Prostate gland (tissue), 2 donors: ENCODE measurements around the gene EPS15.

Source experiments
- POLR2A ChIP-seq: fragments of 450-650 bp; IDR thresholded peaks from one replicate; pipeline ENCODE4 v1.6.1; 2016; ENCODE audit warnings: antibody characterized with exemption, mild to moderate bottlenecking
- TF ChIP-seq, protein P1 (sequence below), 4 experiments: fragments of 200-600 bp in 2 of 4; fragments of 450-650 bp in 2 of 4; sonication (generic) in 2 of 4; IDR thresholded peaks; 1 replicate in 3 of 4; 2 replicates in 1 of 4; pipeline ENCODE4 v1.5.1; 2016 to 2019; ENCODE audit warnings: antibody characterized with exemption in 4 of 4, mild to moderate bottlenecking in 2 of 4, moderate library complexity in 2 of 4

- TF ChIP-seq, protein P1, sequence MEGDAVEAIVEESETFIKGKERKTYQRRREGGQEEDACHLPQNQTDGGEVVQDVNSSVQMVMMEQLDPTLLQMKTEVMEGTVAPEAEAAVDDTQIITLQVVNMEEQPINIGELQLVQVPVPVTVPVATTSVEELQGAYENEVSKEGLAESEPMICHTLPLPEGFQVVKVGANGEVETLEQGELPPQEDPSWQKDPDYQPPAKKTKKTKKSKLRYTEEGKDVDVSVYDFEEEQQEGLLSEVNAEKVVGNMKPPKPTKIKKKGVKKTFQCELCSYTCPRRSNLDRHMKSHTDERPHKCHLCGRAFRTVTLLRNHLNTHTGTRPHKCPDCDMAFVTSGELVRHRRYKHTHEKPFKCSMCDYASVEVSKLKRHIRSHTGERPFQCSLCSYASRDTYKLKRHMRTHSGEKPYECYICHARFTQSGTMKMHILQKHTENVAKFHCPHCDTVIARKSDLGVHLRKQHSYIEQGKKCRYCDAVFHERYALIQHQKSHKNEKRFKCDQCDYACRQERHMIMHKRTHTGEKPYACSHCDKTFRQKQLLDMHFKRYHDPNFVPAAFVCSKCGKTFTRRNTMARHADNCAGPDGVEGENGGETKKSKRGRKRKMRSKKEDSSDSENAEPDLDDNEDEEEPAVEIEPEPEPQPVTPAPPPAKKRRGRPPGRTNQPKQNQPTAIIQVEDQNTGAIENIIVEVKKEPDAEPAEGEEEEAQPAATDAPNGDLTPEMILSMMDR (IDR thresholded peaks at IDR 0.05), result no peak
- TF ChIP-seq POLR2A, result no peak
These were observed 183.1 kb downstream of the EPS15 start for GRCh38 chr1:51336004-51336403.
